SK-N-SH treated with all-trans-retinoic acid at 6 μM for 48 hours (cell line): ENCODE measurements around the gene GMCL2.

Source experiments
- ATAC-seq: fragments of 200-7000 bp; cut with Tn5 transposase; 3 replicates; pipeline ENCODE4 v1.9.1; 2020; ENCODE audit warnings: mild to moderate bottlenecking, moderate library complexity
- ARNTL ChIP-seq: fragments of 450-650 bp; formaldehyde crosslinking; IDR thresholded peaks from 2 replicates; pipeline ENCODE4 v1.5.0; 2020; ENCODE audit warnings: low read depth, mild to moderate bottlenecking, moderate library complexity, borderline replicate concordance
- BACH2 ChIP-seq: fragments of 250-450 bp; sonication (Bioruptor Pico); IDR thresholded peaks from 2 replicates; pipeline ENCODE4 v1.9.0; 2021; ENCODE audit warnings: mild to moderate bottlenecking, borderline replicate concordance
- CREB5 ChIP-seq: fragments of 250-450 bp; sonication (Bioruptor Pico); IDR thresholded peaks from 2 replicates; pipeline ENCODE4 v1.5.1; 2020; ENCODE audit warnings: low read depth, mild to moderate bottlenecking, moderate library complexity
- CSDC2 ChIP-seq: fragments of 250-450 bp; sonication (Bioruptor Pico); IDR thresholded peaks from 2 replicates; pipeline ENCODE4 v1.5.0; 2020; ENCODE audit warnings: mild to moderate bottlenecking, moderate library complexity
- CSRNP3 ChIP-seq: fragments of 250-450 bp; sonication (Bioruptor Pico); IDR thresholded peaks from 2 replicates; pipeline ENCODE4 v1.5.1; 2021; ENCODE audit warnings: mild to moderate bottlenecking, moderate library complexity
- ESRRG ChIP-seq: fragments of 250-450 bp; sonication (Bioruptor Pico); IDR thresholded peaks from 2 replicates; pipeline ENCODE4 v1.6.1; 2021; ENCODE audit warnings: mild to moderate bottlenecking
- GLIS3 ChIP-seq: fragments of 250-450 bp; sonication (Bioruptor Pico); IDR thresholded peaks from 2 replicates; pipeline ENCODE4 v1.5.0; 2020; ENCODE audit warnings: mild to moderate bottlenecking, moderate library complexity
- ISL1 ChIP-seq: fragments of 250-450 bp; sonication (Bioruptor Pico); IDR thresholded peaks from 2 replicates; pipeline ENCODE4 v2.1.2; 2022; ENCODE audit warnings: mild to moderate bottlenecking, moderate library complexity
- OSR1 ChIP-seq: fragments of 250-450 bp; sonication (Bioruptor Pico); IDR thresholded peaks from 2 replicates; pipeline ENCODE4 v1.8.0; 2022; ENCODE audit warnings: moderate library complexity, mild to moderate bottlenecking, inconsistent platforms
- PATZ1 ChIP-seq: fragments of 250-450 bp; sonication (Bioruptor Pico); IDR thresholded peaks from 2 replicates; pipeline ENCODE4 v1.8.0; 2020; ENCODE audit warnings: mild to moderate bottlenecking, moderate library complexity, borderline replicate concordance
- POU6F1 ChIP-seq: fragments of 250-450 bp; sonication (Bioruptor Pico); IDR thresholded peaks from 2 replicates; pipeline ENCODE4 v1.8.0; 2021; ENCODE audit warnings: low read depth, mild to moderate bottlenecking, moderate library complexity, borderline replicate concordance
- PPARA ChIP-seq: fragments of 250-450 bp; sonication (Bioruptor Pico); IDR thresholded peaks from 2 replicates; pipeline ENCODE4 v1.5.0; 2020; ENCODE audit warnings: mild to moderate bottlenecking, borderline replicate concordance
- RARB ChIP-seq: fragments of 250-450 bp; sonication (Bioruptor Pico); IDR thresholded peaks from 2 replicates; pipeline ENCODE4 v1.8.0; 2021; ENCODE audit warnings: mild to moderate bottlenecking, moderate library complexity
- SNAI2 ChIP-seq: fragments of 250-450 bp; sonication (Bioruptor Pico); IDR thresholded peaks from 2 replicates; pipeline ENCODE4 v1.5.0; 2020; ENCODE audit warnings: mild to moderate bottlenecking, moderate library complexity
- TCF4 ChIP-seq: fragments of 250-450 bp; sonication (Bioruptor Pico); IDR thresholded peaks from 2 replicates; pipeline ENCODE4 v1.8.0; 2021; ENCODE audit warnings: mild to moderate bottlenecking, moderate library complexity, borderline replicate concordance
- TSHZ2 ChIP-seq: fragments of 250-450 bp; sonication (Bioruptor Pico); IDR thresholded peaks from 2 replicates; pipeline ENCODE4 v1.5.0; 2020; ENCODE audit warnings: mild to moderate bottlenecking, moderate library complexity
- ZC3H10 ChIP-seq: fragments of 250-450 bp; sonication (Bioruptor Pico); IDR thresholded peaks from 2 replicates; pipeline ENCODE4 v1.5.1; 2021; ENCODE audit warnings: mild to moderate bottlenecking, moderate library complexity
- ZFP3 ChIP-seq: fragments of 250-450 bp; sonication (Bioruptor Pico); IDR thresholded peaks from 2 replicates; pipeline ENCODE4 v1.5.0; 2020; ENCODE audit warnings: mild to moderate bottlenecking, moderate library complexity
- ZFP30 ChIP-seq: fragments of 450-650 bp; formaldehyde crosslinking; IDR thresholded peaks from 2 replicates; pipeline ENCODE4 v1.5.0; 2022; ENCODE audit warnings: mild to moderate bottlenecking, moderate library complexity
- ZNF565 ChIP-seq: fragments of 450-650 bp; formaldehyde crosslinking; conservative IDR thresholded peaks from 2 replicates; pipeline ENCODE4 v1.5.0; 2020; ENCODE audit warnings: low read depth, mild to moderate bottlenecking, moderate library complexity
- ZNF70 ChIP-seq: fragments of 450-650 bp; formaldehyde crosslinking; IDR thresholded peaks from 2 replicates; pipeline ENCODE4 v1.5.0; 2020; ENCODE audit warnings: mild to moderate bottlenecking, moderate library complexity
- ZNF8 ChIP-seq: fragments of 450-650 bp; formaldehyde crosslinking; IDR thresholded peaks from 2 replicates; pipeline ENCODE4 v1.5.0; 2020; ENCODE audit warnings: mild to moderate bottlenecking, moderate library complexity

GMCL2 gene

GRCh38 chr5:178232920-178233429 lies 45.8 kb upstream of the GMCL2 start:
- no peak for ATAC-seq
- TF ChIP-seq OSR1 (CRISPR knock-in tag) (no peak), ZNF70 (CRISPR knock-in tag) (no peak), ZFP30 (CRISPR knock-in tag) (no peak), BACH2 (no peak), PATZ1 (CRISPR knock-in tag) (no peak), ZFP3 (no peak), ZNF565 (CRISPR knock-in tag) (no peak), ZNF8 (CRISPR knock-in tag) (no peak), ZC3H10 (CRISPR knock-in tag) (no peak)

- ATAC-seq: peak; percentile 80
Measured at GRCh38 chr5:178232124-178232919, 45.2 kb upstream of the GMCL2 start, which contains the start of gene PHYKPL. PHYKPL (minus strand) TSS chr5:178232802; CDS start chr5:178232550, 252 bp downstream.

More at GRCh38 chr5:178232124-178232919, 45.2 kb upstream of the GMCL2 start, which contains the start of gene PHYKPL:
- TF ChIP-seq POU6F1 (CRISPR knock-in tag) (no peak), ZFP30 (CRISPR knock-in tag) (no peak), TCF4 (CRISPR knock-in tag) (no peak), ISL1 (CRISPR knock-in tag) (no peak), ZNF70 (CRISPR knock-in tag) (no peak), BACH2 (no peak), PPARA (CRISPR knock-in tag) (no peak), TSHZ2 (no peak), RARB (CRISPR knock-in tag) (no peak), SNAI2 (CRISPR knock-in tag) (no peak), ARNTL (CRISPR knock-in tag) (no peak), ESRRG (CRISPR knock-in tag) (no peak), GLIS3 (no peak), CSRNP3 (CRISPR knock-in tag) (no peak), CSDC2 (CRISPR knock-in tag) (no peak), ZFP3 (no peak), ZNF8 (CRISPR knock-in tag) (no peak), CREB5 (CRISPR knock-in tag) (no peak), PATZ1 (CRISPR knock-in tag) (no peak)
